H54 (cell line): Measurements from ENCODE around the gene RERE.

Experiments used
- DNase-seq: peaks from one replicate; pipeline ENCODE4 v3.0.0; 2011; ENCODE audit warnings: low spot score, mixed read lengths; ENCODE audit not compliant: insufficient read length
- FAIRE-seq: peaks from 3 replicates; lab custom pipeline; 2011; peaks lifted over from hg19 to GRCh38; lab: Jason Lieb, UNC
- POLR2A ChIP-seq: IDR thresholded peaks from 2 replicates; pipeline ENCODE4 v1.6.1; 2011; ENCODE audit warnings: low read depth, mild to moderate bottlenecking, low read length

Gene RERE

GRCh38 chr1:8651236-8651890 is 166.1 kb downstream of the RERE start:
- no peak for FAIRE-seq
- TF ChIP-seq POLR2A: no peak
- no peak for DNase-seq

- TF ChIP-seq POLR2A: no peak
- DNase-seq (no peak), FAIRE-seq (no peak)
Observed at GRCh38 chr1:8649875-8650274, 167.6 kb downstream of the RERE start.

GRCh38 chr1:8649027-8649426 is 168.4 kb downstream of the RERE start:
- DNase-seq: no peak
- TF ChIP-seq POLR2A: no peak
- FAIRE-seq: no peak

- FAIRE-seq: no peak
- no peak for DNase-seq
- no peak for TF ChIP-seq POLR2A
Observed at GRCh38 chr1:8646996-8647395, 170.4 kb downstream of the RERE start.

- DNase-seq (no peak), FAIRE-seq (no peak)
- TF ChIP-seq POLR2A: no peak
Observed at GRCh38 chr1:8646189-8646588, 171.3 kb downstream of the RERE start.

- DNase-seq: no peak
- no peak for TF ChIP-seq POLR2A
- no peak for FAIRE-seq
Observed at GRCh38 chr1:8643542-8644536, 173.6 kb downstream of the RERE start.

- no peak for TF ChIP-seq POLR2A
- FAIRE-seq (no peak), DNase-seq (no peak)
Observed at GRCh38 chr1:8642114-8642513, 175.3 kb downstream of the RERE start.

- TF ChIP-seq POLR2A: no peak
- DNase-seq (no peak), FAIRE-seq (no peak)
Observed at GRCh38 chr1:8641377-8641997, 176.0 kb downstream of the RERE start.

- FAIRE-seq (no peak), DNase-seq (no peak)
- no peak for TF ChIP-seq POLR2A
Observed at GRCh38 chr1:8640950-8641349, 176.5 kb downstream of the RERE start.

GRCh38 chr1:8639148-8639547 is 178.3 kb downstream of the RERE start:
- DNase-seq: no peak
- FAIRE-seq: no peak
- no peak for TF ChIP-seq POLR2A

GRCh38 chr1:8633741-8634501 is 183.5 kb downstream of the RERE start:
- FAIRE-seq (no peak), DNase-seq (no peak)
- TF ChIP-seq POLR2A: no peak

GRCh38 chr1:8632102-8632501 is 185.3 kb downstream of the RERE start:
- TF ChIP-seq POLR2A: no peak
- FAIRE-seq (no peak), DNase-seq (no peak)

- no peak for DNase-seq
- FAIRE-seq: no peak
- TF ChIP-seq POLR2A: no peak
Observed at GRCh38 chr1:8631163-8631562, 186.3 kb downstream of the RERE start.
